IMR-90 (cell line): ENCODE results near the gene SYNE1. TPM values are rescaled to one million over a fixed set of nuclear protein-coding genes. Genes with fewer than 3 reads are reported as not detected.

Experiments
- ATAC-seq: fragments of 200-7000 bp; cut with Tn5 transposase; 2 replicates; pipeline ENCODE4 v1.9.1; 2020; ENCODE audit warnings: low read depth, mild to moderate bottlenecking, moderate library complexity
- BruUV-seq: library from RNA; stranded (reverse); fragments of 400-500 nt; replicated peaks from 2 replicates; lab custom pipeline; 2021; lab: Mats Ljungman, UMichigan
- CTCF ChIA-PET: fragments of 300-600 bp; formaldehyde crosslinking; extraction: SDS; loops from one replicate; lab custom pipeline; 2021; ENCODE audit warnings: antibody characterized with exemption; lab: Yijun Ruan, JAX
- POLR2A ChIA-PET: fragments of 300-600 bp; sonication (Branson Sonifier 250); formaldehyde crosslinking; loops from one replicate; lab custom pipeline; 2022; ENCODE audit warnings: antibody characterized with exemption; ENCODE audit not compliant: unreplicated experiment; lab: Charles Lee
- DNase-seq: peaks from one replicate; pipeline ENCODE4 v3.0.0; 2013
- H2AFZ ChIP-seq: replicated peaks from 2 replicates; pipeline ENCODE3; 2013; ENCODE audit warnings: low read length, mild to moderate bottlenecking; ENCODE audit not compliant: poor library complexity
- H2AK5ac ChIP-seq: 2 replicates; pipeline ENCODE4 v1.6.1; 2013; ENCODE audit warnings: low read depth, low read length, inconsistent platforms
- H2AK9ac ChIP-seq: replicated peaks from 2 replicates; pipeline ENCODE3; 2013; ENCODE audit warnings: mild to moderate bottlenecking, low read depth, low read length, moderate library complexity; ENCODE audit not compliant: poor library complexity
- H2BK120ac ChIP-seq: 2 replicates; pipeline ENCODE4 v1.6.1; 2013; ENCODE audit warnings: low read depth, low read length, inconsistent platforms
- H2BK15ac ChIP-seq: 3 replicates; pipeline ENCODE4 v1.6.1; 2013; ENCODE audit warnings: low read depth, low read length, inconsistent platforms
- H2BK20ac ChIP-seq: 2 replicates; pipeline ENCODE4 v1.6.1; 2013; ENCODE audit warnings: low read depth, mild to moderate bottlenecking, inconsistent platforms, low read length, moderate library complexity
- H2BK5ac ChIP-seq: 2 replicates; pipeline ENCODE4 v1.6.1; 2013; ENCODE audit warnings: mild to moderate bottlenecking, low read depth, low read length, inconsistent platforms; ENCODE audit not compliant: poor library complexity, severe bottlenecking
- H3K14ac ChIP-seq: replicated peaks from 2 replicates; pipeline ENCODE4 v1.6.1; 2013; ENCODE audit warnings: low read depth, low read length, inconsistent platforms
- H3K18ac ChIP-seq: 2 replicates; pipeline ENCODE4 v1.6.1; 2013; ENCODE audit warnings: low read depth, low read length, control low read depth
- H3K23ac ChIP-seq: 2 replicates; pipeline ENCODE4 v1.6.1; 2013; ENCODE audit warnings: low read depth, low read length, inconsistent platforms
- H3K27ac ChIP-seq: 2 replicates; pipeline ENCODE4 v1.5.1; 2013; ENCODE audit warnings: mild to moderate bottlenecking, control low read depth, low read length; ENCODE audit not compliant: insufficient read depth
- H3K27me3 ChIP-seq: 2 replicates; pipeline ENCODE4 v1.6.1; 2013; ENCODE audit warnings: low read length; ENCODE audit not compliant: control insufficient read depth, insufficient read depth
- H3K36me3 ChIP-seq: 2 replicates; pipeline ENCODE4 v1.6.1; 2013; ENCODE audit warnings: low read length, mixed read lengths; ENCODE audit not compliant: control insufficient read depth, insufficient read depth
- H3K4ac ChIP-seq: 2 replicates; pipeline ENCODE4 v1.6.1; 2013; ENCODE audit warnings: low read depth, low read length, inconsistent platforms
- H3K4me1 ChIP-seq: 2 replicates; pipeline ENCODE4 v1.6.1; 2013; ENCODE audit warnings: low read length, mixed read lengths; ENCODE audit not compliant: control insufficient read depth, insufficient read depth
- H3K4me2 ChIP-seq: 2 replicates; pipeline ENCODE4 v1.6.1; 2013; ENCODE audit warnings: low read depth, mild to moderate bottlenecking, control low read depth, low read length, moderate library complexity
- H3K4me3 ChIP-seq: 2 replicates; pipeline ENCODE4 v1.5.1; 2013; ENCODE audit warnings: low read depth, mild to moderate bottlenecking, control low read depth, low read length, moderate library complexity; ENCODE audit not compliant: insufficient read depth
- H3K56ac ChIP-seq: 2 replicates; pipeline ENCODE4 v1.6.1; 2013; ENCODE audit warnings: low read length, inconsistent platforms; ENCODE audit not compliant: insufficient read depth; ENCODE audit errors: extremely low read depth
- H3K79me1 ChIP-seq, 2 experiments: 2 replicates each; pipeline ENCODE4 v1.6.1; 2013; ENCODE audit warnings: low read length in 2 of 2, inconsistent platforms in 1 of 2, low read depth in 1 of 2
- H3K9ac ChIP-seq: 2 replicates; pipeline ENCODE4 v1.6.1; 2013; ENCODE audit warnings: low read depth, low read length, control low read depth
- H3K9me1 ChIP-seq: 2 replicates; pipeline ENCODE4 v1.6.1; 2013; ENCODE audit warnings: low read length, inconsistent platforms; ENCODE audit not compliant: insufficient read depth
- H3K9me3 ChIP-seq: 2 replicates; pipeline ENCODE4 v1.6.1; 2013; ENCODE audit warnings: low read length; ENCODE audit not compliant: control insufficient read depth, insufficient read depth
- H4K20me1 ChIP-seq: 2 replicates; pipeline ENCODE4 v1.6.1; 2013; ENCODE audit warnings: low read length, inconsistent platforms; ENCODE audit not compliant: insufficient read depth
- H4K5ac ChIP-seq: 2 replicates; pipeline ENCODE4 v1.6.1; 2013; ENCODE audit warnings: mild to moderate bottlenecking, low read depth, low read length, control low read depth
- H4K8ac ChIP-seq, 2 experiments: 2 replicates each; pipeline ENCODE4 v1.6.1; 2013; ENCODE audit warnings: low read depth in 2 of 2, low read length in 2 of 2, control low read depth in 1 of 2, inconsistent platforms in 1 of 2
- H4K91ac ChIP-seq: 2 replicates; pipeline ENCODE4 v1.6.1; 2013; ENCODE audit warnings: low read depth, low read length, inconsistent platforms; ENCODE audit not compliant: insufficient read depth
- BHLHE40 ChIP-seq: fragments of 150-350 bp; IDR thresholded peaks from 2 replicates; pipeline ENCODE4 v1.6.1; 2016; ENCODE audit warnings: mild to moderate bottlenecking, low read depth, low read length
- CEBPB ChIP-seq: IDR thresholded peaks from 2 replicates; pipeline ENCODE4 v1.6.1; 2012; ENCODE audit warnings: low read depth, low read length, improper control_type of control experiment
- FOS ChIP-seq: fragments of 150-350 bp; IDR thresholded peaks from 2 replicates; pipeline ENCODE4 v1.6.1; 2016; ENCODE audit warnings: low read depth, low read length
- MAFK ChIP-seq: IDR thresholded peaks from 2 replicates; pipeline ENCODE4 v1.6.1; 2012; ENCODE audit warnings: low read depth, low read length, improper control_type of control experiment
- MAZ ChIP-seq: IDR thresholded peaks from 2 replicates; pipeline ENCODE4 v1.6.1; 2012; ENCODE audit warnings: low read depth, mild to moderate bottlenecking, low read length, improper control_type of control experiment, moderate library complexity, borderline replicate concordance
- MXI1 ChIP-seq: IDR thresholded peaks from 2 replicates; pipeline ENCODE4 v1.6.1; 2012; ENCODE audit warnings: low read depth, mild to moderate bottlenecking, low read length, moderate library complexity, borderline replicate concordance
- NFE2L2 ChIP-seq: fragments of 150-350 bp; IDR thresholded peaks from 2 replicates; pipeline ENCODE4 v1.6.1; 2016; ENCODE audit warnings: low read depth, mild to moderate bottlenecking, low read length
- RCOR1 ChIP-seq: IDR thresholded peaks from 2 replicates; pipeline ENCODE4 v1.6.1; 2012; ENCODE audit warnings: mild to moderate bottlenecking, low read length, improper control_type of control experiment; ENCODE audit not compliant: insufficient replicate concordance
- RFX5 ChIP-seq: IDR thresholded peaks from 2 replicates; pipeline ENCODE4 v1.8.0; 2012; ENCODE audit warnings: low read depth, mild to moderate bottlenecking, low read length, moderate library complexity
- SMC3 ChIP-seq: fragments of 150-350 bp; IDR thresholded peaks from 2 replicates; pipeline ENCODE4 v1.6.1; 2016; ENCODE audit warnings: low read depth, mild to moderate bottlenecking, antibody characterized with exemption, low read length, moderate library complexity
- WGBS, 2 experiments: methylation state at CpG; one replicate each; pipeline versions ENCODE4 v1.1.5 to v1.1.7; 2013; ENCODE audit warnings: missing lambda C conversion rate in 2 of 2; ENCODE audit not compliant: insufficient read length in 1 of 2; ENCODE audit errors: extremely low coverage in 2 of 2; 5-methylcytosine and 5-hydroxymethylcytosine counted together
- dilution Hi-C: fragments of 300-500 bp; cut with HindIII; formaldehyde crosslinking; loops from one replicate; pipeline ENCODE4 v1.14.3; 2018; ENCODE audit warnings: low sequenced_read_pairs; ENCODE audit not compliant: unreplicated experiment
- in situ Hi-C: fragments of 300-500 bp; cut with MboI; formaldehyde crosslinking; loops from 3 replicates; pipeline ENCODE4 v1.14.3; 2019; ENCODE audit warnings: low sequenced_read_pairs, inconsistent platforms, mixed read lengths
- intact Hi-C: fragments of 100-400 bp; cut with micrococcal nuclease; formaldehyde crosslinking; loops from 2 replicates; pipeline ENCODE4 v1.10.0; 2022
- polyA plus RNA-seq, 3 experiments: library from polyadenylated mRNA; depleted of rRNA; stranded (reverse); fragments of >200 nt; gene quantifications; 2 replicates each; pipeline ENCODE4 v1.2.3, GENCODE V29; 2012; ENCODE audit warnings: low replicate concordance in 1 of 3
- total RNA-seq: library from RNA; depleted of rRNA; stranded (reverse); fragments of >200 nt; gene quantifications from 2 replicates; pipeline ENCODE4 v1.2.3, GENCODE V29; 2012
- TF ChIP-seq, protein P1 (sequence below): fragments of 150-350 bp; IDR thresholded peaks from 2 replicates; pipeline ENCODE4 v1.6.1; 2016; ENCODE audit warnings: low read depth, mild to moderate bottlenecking, low read length, moderate library complexity, borderline replicate concordance

Gene SYNE1
- total and polyA plus RNA-seq, 2 of the 4 experiments (the other 2 are of a cell fraction), result 34.1 to 159 TPM

DNA sequence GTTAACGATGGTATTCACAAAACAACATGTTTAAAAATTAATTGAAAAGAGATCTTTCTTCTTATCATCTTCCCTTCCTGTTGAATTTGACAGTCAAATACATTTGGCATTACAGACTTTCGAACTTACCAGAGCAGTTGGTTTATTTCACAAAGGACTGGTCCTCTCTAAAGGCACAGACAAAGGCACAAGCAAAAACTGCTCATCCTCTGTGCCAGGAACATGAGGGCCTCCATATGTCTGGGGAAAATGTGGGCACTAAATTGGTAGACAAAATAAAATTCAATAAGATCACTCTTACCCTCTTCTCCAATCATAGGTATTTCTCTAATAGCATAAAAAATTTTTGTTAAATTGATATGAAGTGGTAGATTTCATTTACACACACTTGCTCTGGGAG, 40.4 kb downstream of the SYNE1 start:
- CTCF ChIA-PET, result interaction anchor here (0.6 kb wide), 1 partner anchor 38 kb away, joined by 3 read pairs; no protein-coding TSS in a partner anchor

More for the DNA sequence above, 40.4 kb downstream of the SYNE1 start:
- Histone ChIP-seq H4K20me1 (no peaks in the 10 kb centered on the region), H2BK15ac (no peak overlapping the region), H3K4me2 (no peak overlapping the region), H2BK120ac (no peak overlapping the region), H3K4me1 (peaks cover 3% of the 10 kb centered on the region; the same call in 1 of the 2 replicates), H2AK5ac (no peak overlapping the region), H3K14ac (no peak overlapping the region), H2BK5ac (no peak overlapping the region), H3K9me3 (no peaks in the 10 kb centered on the region; the same call in 1 of the 2 replicates), H3K36me3 (no peaks in the 10 kb centered on the region; the same call in 1 of the 2 replicates), H2AFZ (no peak overlapping the region), H3K18ac (no peak overlapping the region), H2BK20ac (no peak overlapping the region), H3K56ac (no peak overlapping the region), H3K79me1 (peaks cover 9 to 13% of the 10 kb centered on the region in 2 experiments; a peak in 3 of 4 replicates), H3K27me3 (no peaks in the 10 kb centered on the region), H3K4me3 (no peak overlapping the region), H2AK9ac (no peak overlapping the region), H3K4ac (no peak overlapping the region), H3K27ac (no peak overlapping the region), H4K8ac (no peak overlapping the region), H3K9ac (no peak overlapping the region), H3K23ac (no peak overlapping the region), H3K9me1 (no peaks in the 10 kb centered on the region), H4K91ac (no peak overlapping the region), H4K5ac (no peak overlapping the region)
- ATAC-seq, result no peak
- in situ Hi-C loops (no loop called here), intact Hi-C loops (no loop called here), dilution Hi-C loops (no loop called here)
- TF ChIP-seq MAFK, result no peak
- TF ChIP-seq MAZ, result no peak
- no peak for TF ChIP-seq FOS
- TF ChIP-seq, protein P1, sequence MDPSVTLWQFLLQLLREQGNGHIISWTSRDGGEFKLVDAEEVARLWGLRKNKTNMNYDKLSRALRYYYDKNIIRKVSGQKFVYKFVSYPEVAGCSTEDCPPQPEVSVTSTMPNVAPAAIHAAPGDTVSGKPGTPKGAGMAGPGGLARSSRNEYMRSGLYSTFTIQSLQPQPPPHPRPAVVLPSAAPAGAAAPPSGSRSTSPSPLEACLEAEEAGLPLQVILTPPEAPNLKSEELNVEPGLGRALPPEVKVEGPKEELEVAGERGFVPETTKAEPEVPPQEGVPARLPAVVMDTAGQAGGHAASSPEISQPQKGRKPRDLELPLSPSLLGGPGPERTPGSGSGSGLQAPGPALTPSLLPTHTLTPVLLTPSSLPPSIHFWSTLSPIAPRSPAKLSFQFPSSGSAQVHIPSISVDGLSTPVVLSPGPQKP, result no peak
- TF ChIP-seq RFX5, result no peak
- no peak for TF ChIP-seq NFE2L2
- no peak for TF ChIP-seq SMC3
- TF ChIP-seq CEBPB, result no peak
- TF ChIP-seq MXI1, result no peak
- no peak for TF ChIP-seq RCOR1
- no peak for TF ChIP-seq BHLHE40
- WGBS, 2 experiments, result no CpG with 5 or more reads among the region's 2 CpGs
- POLR2A ChIA-PET, result no interaction called here
- DNase-seq, result no peak
- no TSS peak for BruUV-seq
